SK-N-MC (cell line): ENCODE data around the gene KLHL29.

Experiments used
- DNase-seq: peaks from one replicate; pipeline ENCODE4 v3.0.0-alpha.2; 2011; ENCODE audit warnings: low read depth, low spot score
- H3K27ac ChIP-seq: fragments of 200-600 bp; sonication (generic); 2 replicates; pipeline ENCODE4 v1.5.1; 2016; ENCODE audit warnings: mixed run types
- H3K36me3 ChIP-seq: fragments of 200-600 bp; sonication (generic); 2 replicates; pipeline ENCODE4 v1.6.1; 2017; ENCODE audit warnings: antibody characterized with exemption, low read length, mixed read lengths; ENCODE audit not compliant: insufficient read depth
- H3K4me3 ChIP-seq: fragments of 200-600 bp; sonication (generic); 2 replicates; pipeline ENCODE4 v1.5.1; 2016
- H3K9ac ChIP-seq: fragments of 200-600 bp; sonication (generic); 2 replicates; pipeline ENCODE4 v1.8.0; 2017; ENCODE audit warnings: mixed run types, mixed read lengths; ENCODE audit not compliant: insufficient read length
- H3K9me3 ChIP-seq: fragments of 200-600 bp; sonication (generic); 2 replicates; pipeline ENCODE4 v1.6.1; 2017; ENCODE audit warnings: low read depth, mild to moderate bottlenecking, antibody characterized with exemption, low read length, moderate library complexity, mixed read lengths
- EZH2 ChIP-seq: fragments of 200-600 bp; sonication (generic); IDR thresholded peaks from one replicate; pipeline ENCODE4 v1.6.1; 2017; ENCODE audit warnings: antibody characterized with exemption
- FOXP2 ChIP-seq: optimal IDR thresholded peaks from 2 replicates; pipeline ENCODE3; 2011; ENCODE audit warnings: mild to moderate bottlenecking, moderate library complexity; ENCODE audit not compliant: insufficient read depth; ENCODE audit errors: extremely low read length, control extremely low read depth
- POLR2AphosphoS5 ChIP-seq: IDR thresholded peaks from 2 replicates; pipeline ENCODE4 v1.6.1; 2012; ENCODE audit warnings: mild to moderate bottlenecking, low read depth, low read length, borderline replicate concordance

KLHL29 gene

GRCh38 chr2:23509596-23510292 lies 124.8 kb downstream of the KLHL29 start:
- H3K9me3 ChIP-seq = no peaks in the 10 kb centered on the region
- DNase-seq = no peak
- H3K4me3 ChIP-seq = no peak overlapping the region
- H3K9ac ChIP-seq = no peak overlapping the region
- no peaks in the 10 kb centered on the region for H3K36me3 ChIP-seq
- TF ChIP-seq EZH2 (no peak), FOXP2 (no peak), POLR2AphosphoS5 (no peak)
- H3K27ac ChIP-seq = no peak overlapping the region

- no peaks in the 10 kb centered on the region for H3K36me3 ChIP-seq
- no peak overlapping the region for H3K27ac ChIP-seq
- TF ChIP-seq EZH2 (no peak), POLR2AphosphoS5 (no peak), FOXP2 (no peak)
- no peak overlapping the region for H3K9ac ChIP-seq
- DNase-seq = no peak
- no peaks in the 10 kb centered on the region for H3K9me3 ChIP-seq
- H3K4me3 ChIP-seq = no peak overlapping the region
These were observed 125.5 kb downstream of the KLHL29 start for GRCh38 chr2:23510471-23510870.

DNA sequence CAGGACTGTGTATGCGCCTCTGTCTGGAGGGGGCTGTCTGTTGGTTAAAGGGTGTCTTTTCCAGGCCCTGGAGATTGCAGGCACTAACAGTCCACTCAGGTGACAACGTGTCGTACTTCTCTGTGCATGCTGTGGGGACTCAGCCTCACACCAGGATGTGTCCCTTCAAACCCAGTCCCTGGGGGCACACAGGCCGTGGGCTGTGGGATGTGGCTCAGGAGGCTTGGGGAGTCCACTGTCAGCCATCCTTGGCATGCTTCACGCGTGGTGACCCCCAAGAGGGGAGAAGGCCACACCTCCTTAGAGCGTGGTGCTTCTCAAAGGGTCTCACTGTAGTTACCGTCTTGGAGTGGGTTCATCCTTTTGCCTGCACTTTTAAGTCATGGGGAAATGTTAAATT lies 127.8 kb downstream of the KLHL29 start:
- H3K27ac ChIP-seq = no peak overlapping the region
- no peaks in the 10 kb centered on the region for H3K36me3 ChIP-seq
- DNase-seq = no peak
- no peaks in the 10 kb centered on the region for H3K9me3 ChIP-seq
- TF ChIP-seq POLR2AphosphoS5 = no peak
- no peak for TF ChIP-seq EZH2
- no peak for TF ChIP-seq FOXP2
- H3K9ac ChIP-seq = no peak overlapping the region
- no peak overlapping the region for H3K4me3 ChIP-seq

DNA sequence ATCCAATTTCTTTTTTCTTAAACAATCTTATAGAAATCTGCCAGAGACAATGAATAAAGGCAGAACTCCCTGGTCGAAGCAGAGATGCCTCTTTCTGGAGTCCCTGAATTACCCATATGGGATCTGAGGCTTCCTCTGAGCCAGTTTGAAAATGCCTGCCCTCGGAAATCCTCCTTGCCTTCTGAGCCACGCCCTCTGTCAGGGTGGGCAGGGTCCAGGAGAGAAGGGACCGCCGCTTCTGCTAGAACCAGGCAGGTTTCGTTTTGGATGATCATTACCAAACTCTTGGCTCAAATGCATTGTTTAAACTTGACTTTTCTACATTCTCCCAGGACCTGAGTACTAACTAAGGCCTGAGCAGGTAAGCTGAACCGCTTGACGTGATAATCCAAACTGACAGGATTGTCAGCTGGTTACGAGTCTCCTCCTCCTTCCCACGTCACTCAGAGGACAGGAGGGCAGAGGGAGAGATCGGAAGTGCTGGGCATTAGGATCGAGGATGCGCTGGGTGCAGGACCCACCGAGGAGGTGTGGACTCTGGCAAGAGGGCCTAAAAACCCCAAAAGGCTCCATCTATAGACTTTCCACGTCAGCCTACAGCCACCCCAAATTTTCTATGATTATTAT lies 128.4 kb downstream of the KLHL29 start:
- H3K36me3 ChIP-seq = no peaks in the 10 kb centered on the region

DNA sequence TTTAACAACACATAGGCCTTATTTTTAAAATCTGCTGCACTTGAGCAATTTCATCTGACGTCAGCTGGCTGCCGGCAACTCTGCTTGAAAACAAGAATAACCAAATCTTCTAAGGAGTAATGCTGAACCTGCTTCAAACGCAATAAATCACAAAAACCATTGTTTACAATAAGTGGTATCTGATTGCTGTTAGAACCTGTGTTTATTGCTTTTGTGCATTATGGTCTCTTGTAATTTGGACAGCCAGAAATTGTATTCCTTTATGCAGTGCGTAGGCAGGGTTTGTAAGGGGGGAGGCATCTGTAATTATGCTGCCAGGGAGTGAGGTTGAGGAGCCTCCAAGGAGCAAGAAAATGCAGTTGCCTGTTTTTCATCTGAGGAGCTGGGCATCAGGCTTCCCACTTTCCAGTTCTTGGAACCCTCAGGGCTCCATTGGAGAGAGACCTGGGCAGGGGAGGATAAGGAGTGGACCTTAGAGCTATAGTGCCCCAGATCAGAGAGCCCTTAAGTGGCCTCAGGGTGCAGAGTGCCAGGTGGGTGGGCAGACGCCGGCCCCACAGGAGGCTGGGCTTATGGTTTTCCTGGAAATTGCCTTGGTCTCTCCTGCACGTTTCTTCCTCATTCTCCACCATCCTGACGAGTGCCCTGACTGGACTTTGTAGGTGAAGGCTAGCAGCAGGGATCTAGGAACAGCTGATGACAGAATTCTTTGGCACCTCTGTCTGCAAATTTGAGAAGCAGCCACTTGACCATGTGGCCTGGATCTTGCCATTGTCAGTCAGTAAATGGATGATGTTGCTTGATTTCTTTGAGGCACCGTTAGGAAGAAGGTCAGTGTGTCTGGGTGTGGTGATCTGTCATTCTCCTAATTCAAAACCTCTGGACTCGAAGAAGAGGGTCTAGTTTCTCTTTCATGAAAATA lies 129.2 kb downstream of the KLHL29 start:
- DNase-seq = no peak
- no peak for TF ChIP-seq POLR2AphosphoS5
- no peak for TF ChIP-seq EZH2
- TF ChIP-seq FOXP2 = no peak

More for the DNA sequence above, 128.4 kb downstream of the KLHL29 start:
- TF ChIP-seq EZH2 (no peak), POLR2AphosphoS5 (no peak), FOXP2 (no peak)
- Histone ChIP-seq H3K9ac (no peak overlapping the region), H3K27ac (no peak overlapping the region), H3K9me3 (no peaks in the 10 kb centered on the region), H3K4me3 (no peak overlapping the region)
- no peak for DNase-seq

GRCh38 chr2:23516520-23517256 lies 131.7 kb downstream of the KLHL29 start:
- Histone ChIP-seq H3K9me3 (no peaks in the 10 kb centered on the region), H3K36me3 (no peaks in the 10 kb centered on the region), H3K4me3 (no peak overlapping the region), H3K9ac (no peak overlapping the region), H3K27ac (no peak overlapping the region)
- no peak for TF ChIP-seq FOXP2
- TF ChIP-seq POLR2AphosphoS5 = no peak
- TF ChIP-seq EZH2 = no peak
- no peak for DNase-seq

More for the DNA sequence above, 129.2 kb downstream of the KLHL29 start:
- Histone ChIP-seq H3K9me3 (no peaks in the 10 kb centered on the region), H3K36me3 (no peaks in the 10 kb centered on the region), H3K27ac (no peak overlapping the region), H3K9ac (no peak overlapping the region), H3K4me3 (no peak overlapping the region)

DNA sequence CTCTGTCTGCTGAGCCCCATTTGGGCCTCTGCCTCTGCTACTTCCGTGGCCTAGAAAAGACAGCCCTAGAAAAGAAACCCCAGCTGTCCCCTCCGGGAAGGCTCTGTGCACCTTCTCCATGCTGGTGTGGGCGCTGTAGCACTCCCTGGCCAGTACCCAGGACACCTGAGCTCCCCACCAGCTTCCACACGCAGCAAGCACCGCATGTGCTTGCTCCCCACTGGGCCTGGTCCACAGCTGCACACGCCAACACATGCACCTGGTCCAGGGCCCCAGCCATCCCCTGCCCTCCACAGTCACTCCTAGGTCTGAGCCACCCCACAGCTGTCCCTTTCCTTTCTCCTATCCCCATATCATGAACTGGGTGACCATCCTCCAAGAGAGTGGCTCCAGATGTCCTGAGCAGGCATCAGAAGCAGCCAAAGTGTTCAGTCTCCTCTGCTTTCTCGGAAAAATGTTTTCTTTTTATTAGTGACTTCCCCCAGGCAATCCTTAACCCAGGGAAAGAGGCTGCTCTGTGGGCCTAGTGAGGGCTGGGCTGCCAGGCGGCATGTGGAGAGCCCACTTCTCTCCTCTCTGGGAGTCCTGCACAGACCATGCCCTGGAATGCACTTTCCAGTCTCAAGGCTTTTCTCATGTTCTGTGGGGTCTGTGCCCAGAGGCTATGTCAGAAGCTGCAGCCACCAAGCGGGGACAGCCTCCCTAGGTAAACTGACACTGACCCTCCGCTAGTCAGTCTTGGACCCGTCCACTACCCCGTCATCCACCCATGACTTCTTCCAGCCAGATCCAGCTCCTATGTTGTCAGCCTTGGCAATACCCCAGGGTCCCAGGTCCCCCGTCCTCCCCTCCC lies 133.7 kb downstream of the KLHL29 start:
- no peak for DNase-seq
- no peak for TF ChIP-seq EZH2
- TF ChIP-seq FOXP2 = no peak
- no peak for TF ChIP-seq POLR2AphosphoS5
- H3K27ac ChIP-seq = no peak overlapping the region
- H3K36me3 ChIP-seq = no peaks in the 10 kb centered on the region
- H3K4me3 ChIP-seq = no peak overlapping the region
- H3K9ac ChIP-seq = no peak overlapping the region
- H3K9me3 ChIP-seq = no peaks in the 10 kb centered on the region
